Mesodermal cell (in vitro differentiated cells): ENCODE measurements around the gene ULBP1.
"Not testable (repeated sequence)": the region's sequence is repeated elsewhere in the genome, so short reads cannot be mapped to it uniquely, and the experiment has no call there.

Source experiments
- H3K27ac ChIP-seq: 2 replicates; pipeline ENCODE4 v1.7.0; 2013; ENCODE audit warnings: mild to moderate bottlenecking, low read depth, low read length, moderate library complexity; ENCODE audit not compliant: severe bottlenecking
- H3K36me3 ChIP-seq: 2 replicates; pipeline ENCODE4 v1.7.1; 2013; ENCODE audit warnings: mild to moderate bottlenecking, low read length, moderate library complexity; ENCODE audit not compliant: control insufficient read depth, insufficient read depth
- H3K4me1 ChIP-seq: one replicate; pipeline ENCODE4 v1.7.1; 2013; ENCODE audit warnings: mild to moderate bottlenecking, low read length; ENCODE audit not compliant: insufficient read depth, control insufficient read depth, poor library complexity, severe bottlenecking
- H3K4me3 ChIP-seq: 2 replicates; pipeline ENCODE4 v1.7.0; 2013; ENCODE audit warnings: low read length, control low read depth, mild to moderate bottlenecking; ENCODE audit not compliant: insufficient read depth, poor library complexity, severe bottlenecking; ENCODE audit errors: extremely low read depth
- H3K9me3 ChIP-seq: 2 replicates; pipeline ENCODE4 v1.7.1; 2013; ENCODE audit warnings: mild to moderate bottlenecking, low read length, moderate library complexity; ENCODE audit not compliant: control insufficient read depth
- WGBS, 2 experiments: methylation state at CpG; one replicate each; pipeline ENCODE4 v1.1.5; 2013; ENCODE audit warnings: missing lambda C conversion rate in 2 of 2; ENCODE audit not compliant: insufficient coverage in 2 of 2; 5-methylcytosine and 5-hydroxymethylcytosine counted together

The ULBP1 gene

DNA sequence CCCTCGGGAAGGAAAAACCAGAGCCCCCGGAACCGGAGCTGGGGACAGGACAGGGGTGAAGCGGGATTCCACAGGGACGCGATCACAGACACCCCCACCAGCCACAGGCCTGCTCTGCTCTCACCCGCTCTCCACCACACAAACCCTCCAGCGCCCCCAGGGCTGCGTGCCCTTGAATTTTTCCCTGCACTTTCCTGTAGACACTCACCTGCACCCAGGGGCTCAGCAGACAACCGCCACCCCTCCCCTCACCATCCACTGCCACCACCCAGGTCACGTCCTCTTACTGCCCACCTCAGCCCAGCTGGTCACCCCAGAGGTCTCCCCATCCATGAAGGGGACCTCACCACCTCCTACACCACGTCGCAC lies 21.3 kb upstream of the ULBP1 start:
- H3K4me3 ChIP-seq: peak overlapping the region; percentile 57
- no peak overlapping the region for H3K27ac ChIP-seq
- 0 to 11% methylated on average over 9 to 12 of the region's 13 CpGs for WGBS, 2 experiments
- H3K36me3 ChIP-seq: no peaks in the 10 kb centered on the region
- H3K9me3 ChIP-seq: no peaks in the 10 kb centered on the region
- peaks cover 3% of the 10 kb centered on the region for H3K4me1 ChIP-seq

- H3K27ac ChIP-seq, H3K36me3 ChIP-seq, H3K9me3 ChIP-seq, H3K4me3 ChIP-seq, H3K4me1 ChIP-seq: not testable (repeated sequence)
- WGBS, 2 experiments: 72 to 82% methylated on average over 4 of the region's 5 CpGs
Observed at GRCh38 chr6:149943321-149943720, 20.4 kb upstream of the ULBP1 start.

- not testable (repeated sequence) for H3K36me3 ChIP-seq, H3K4me1 ChIP-seq, H3K9me3 ChIP-seq, H3K27ac ChIP-seq, H3K4me3 ChIP-seq
- WGBS, 2 experiments: 88 to 90% methylated on average over 2 to 3 of the region's 6 CpGs
Observed at GRCh38 chr6:149945276-149945675, 18.5 kb upstream of the ULBP1 start.

GRCh38 chr6:149946631-149947030 lies 17.1 kb upstream of the ULBP1 start:
- not testable (repeated sequence) for H3K4me1 ChIP-seq, H3K36me3 ChIP-seq, H3K27ac ChIP-seq, H3K4me3 ChIP-seq, H3K9me3 ChIP-seq
- 63 to 67% methylated on average over 5 to 7 of the region's 7 CpGs for WGBS, 2 experiments

DNA sequence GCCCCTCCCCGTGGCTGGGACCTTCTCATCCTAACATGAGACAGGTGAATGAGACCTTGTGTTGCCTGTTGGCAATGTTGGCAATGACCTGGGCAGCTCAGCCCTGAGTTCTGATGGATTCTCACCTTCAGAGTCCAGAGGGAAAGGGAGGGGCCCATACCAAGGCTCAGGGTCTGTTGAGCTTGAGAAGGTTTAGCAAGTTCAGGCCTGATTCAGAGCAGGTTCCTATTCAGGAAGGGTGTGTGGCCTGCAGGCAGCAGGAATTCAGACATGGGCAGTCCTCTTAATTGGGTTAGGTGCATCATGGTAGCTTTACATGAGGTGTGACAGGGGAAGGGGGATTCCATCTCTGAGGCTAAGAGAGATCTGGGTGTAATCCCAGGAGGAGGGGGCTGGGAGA lies 16.2 kb upstream of the ULBP1 start:
- not testable (repeated sequence) for H3K36me3 ChIP-seq, H3K27ac ChIP-seq, H3K4me1 ChIP-seq, H3K9me3 ChIP-seq, H3K4me3 ChIP-seq
- WGBS, 2 experiments: no CpG with 5 or more reads among the region's 1 CpG

- H3K36me3 ChIP-seq: no peaks in the 10 kb centered on the region
- no peaks in the 10 kb centered on the region for H3K4me1 ChIP-seq
- 29% methylated on average over 1 of the region's 1 CpG; no CpG with 5 or more reads in 1 of the 2 experiments for WGBS, 2 experiments
- H3K4me3 ChIP-seq: no peak overlapping the region
- no peak overlapping the region for H3K27ac ChIP-seq
- no peaks in the 10 kb centered on the region for H3K9me3 ChIP-seq
Observed at GRCh38 chr6:149948011-149948410, 15.7 kb upstream of the ULBP1 start.

DNA sequence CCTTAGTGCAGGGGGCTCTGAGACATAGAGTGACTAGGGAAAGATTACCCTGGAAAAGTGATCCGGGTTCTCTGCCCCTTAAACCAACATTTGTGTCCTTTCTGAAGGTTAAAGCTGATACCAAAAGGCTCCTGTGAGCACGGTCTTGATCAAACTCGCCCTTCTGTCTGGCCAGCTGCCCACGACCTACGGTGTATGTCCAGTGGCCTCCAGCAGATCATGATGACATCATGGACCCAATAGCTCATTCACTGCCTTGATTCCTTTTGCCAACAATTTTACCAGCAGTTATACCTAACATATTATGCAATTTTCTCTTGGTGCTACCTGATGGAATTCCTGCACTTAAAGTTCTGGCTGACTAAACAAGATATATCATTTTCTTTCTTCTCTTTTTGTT lies 15.1 kb upstream of the ULBP1 start:
- Histone ChIP-seq H3K4me3 (no peak overlapping the region), H3K4me1 (no peaks in the 10 kb centered on the region), H3K27ac (no peak overlapping the region), H3K9me3 (no peaks in the 10 kb centered on the region), H3K36me3 (no peaks in the 10 kb centered on the region)
- 77 to 79% methylated on average over 4 to 5 of the region's 5 CpGs for WGBS, 2 experiments

- no peaks in the 10 kb centered on the region for H3K36me3 ChIP-seq
- no peaks in the 10 kb centered on the region for H3K4me1 ChIP-seq
- WGBS, 2 experiments: 55 to 62% methylated on average over 7 to 8 of the region's 8 CpGs
- H3K27ac ChIP-seq: no peak overlapping the region
- no peaks in the 10 kb centered on the region for H3K9me3 ChIP-seq
- H3K4me3 ChIP-seq: no peak overlapping the region
Observed at GRCh38 chr6:149950423-149950822, 13.3 kb upstream of the ULBP1 start.

DNA sequence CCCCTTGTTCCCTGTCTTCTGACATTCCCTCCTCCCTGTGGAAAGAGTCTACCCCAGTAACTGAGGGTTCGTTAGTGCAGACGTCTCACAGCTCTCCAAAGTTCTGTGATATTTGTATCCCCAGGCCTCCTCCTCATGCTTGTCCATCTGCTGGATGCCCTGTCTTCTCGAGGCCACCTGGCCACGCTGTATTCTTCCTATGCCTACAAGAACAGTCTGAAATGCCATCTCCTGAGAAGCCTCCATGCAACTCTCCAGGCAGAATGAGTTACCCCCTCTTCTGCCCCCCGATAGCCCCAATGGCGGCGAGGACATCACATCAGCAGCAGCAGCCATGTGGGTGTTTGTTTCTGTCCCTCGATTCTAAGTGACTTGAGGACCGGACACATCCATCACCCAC lies 12.6 kb upstream of the ULBP1 start:
- Histone ChIP-seq H3K36me3 (no peaks in the 10 kb centered on the region), H3K27ac (no peak overlapping the region), H3K4me3 (no peak overlapping the region), H3K4me1 (no peaks in the 10 kb centered on the region), H3K9me3 (no peaks in the 10 kb centered on the region)
- WGBS, 2 experiments: 75 to 84% methylated on average over 4 to 7 of the region's 9 CpGs

DNA sequence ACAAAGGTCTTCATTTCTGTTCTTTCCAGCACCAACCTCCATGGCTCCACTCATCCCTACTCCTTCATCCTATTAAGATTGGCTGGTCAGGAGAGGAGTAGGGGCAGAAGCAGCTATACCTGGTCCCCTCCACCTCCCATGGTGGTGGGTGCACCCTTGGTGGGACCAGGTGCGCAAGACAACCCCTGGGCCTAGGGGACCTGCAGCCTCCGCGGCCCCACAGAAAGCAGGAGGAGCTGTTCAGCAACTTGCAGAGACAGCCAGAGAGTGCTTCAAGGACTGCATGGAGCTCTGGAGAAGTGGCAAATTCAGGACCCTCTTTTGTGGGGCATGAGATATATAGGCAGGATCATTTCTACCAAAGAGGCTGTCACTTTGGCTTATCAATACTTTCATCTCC lies 12.1 kb upstream of the ULBP1 start:
- no peaks in the 10 kb centered on the region for H3K9me3 ChIP-seq
- no peaks in the 10 kb centered on the region for H3K36me3 ChIP-seq
- H3K27ac ChIP-seq: no peak overlapping the region
- no peak overlapping the region for H3K4me3 ChIP-seq
- WGBS, 2 experiments: 100% methylated on average over 1 to 3 of the region's 3 CpGs
- no peaks in the 10 kb centered on the region for H3K4me1 ChIP-seq

DNA sequence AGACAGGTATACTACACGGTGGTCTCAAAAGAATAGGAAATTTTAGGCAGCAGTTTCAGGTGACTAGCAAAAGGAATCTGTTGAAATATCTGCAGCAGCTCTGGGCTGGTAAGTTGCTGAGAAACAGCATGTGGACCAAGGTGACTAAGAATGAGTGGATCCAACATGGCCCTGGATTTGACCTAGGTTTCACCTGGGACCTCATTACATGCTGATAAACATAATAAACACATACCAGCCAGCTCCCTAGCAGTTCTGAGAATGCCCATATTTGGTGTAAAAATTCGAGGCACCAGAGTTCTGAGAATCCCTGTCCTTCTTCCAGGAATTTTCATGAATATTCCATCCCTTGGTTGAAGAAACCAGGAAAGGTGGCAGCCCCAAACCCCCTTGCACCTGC lies 10.4 kb upstream of the ULBP1 start:
- not testable (repeated sequence) for H3K36me3 ChIP-seq, H3K4me3 ChIP-seq, H3K27ac ChIP-seq, H3K4me1 ChIP-seq, H3K9me3 ChIP-seq
- 48 to 67% methylated on average over 2 of the region's 2 CpGs for WGBS, 2 experiments

GRCh38 chr6:149953934-149954327 lies 9.8 kb upstream of the ULBP1 start:
- not testable (repeated sequence) for H3K36me3 ChIP-seq, H3K4me1 ChIP-seq, H3K27ac ChIP-seq, H3K4me3 ChIP-seq, H3K9me3 ChIP-seq
- no CpG with 5 or more reads among the region's 10 CpGs for WGBS, 2 experiments
